HG02763 (cell line): ENCODE measurements around the gene ASB2.
A peak's percentile ranks its signal among the peaks of the same experiment; 100 is the strongest.

Experiments used
- ATAC-seq: cut with Tn5 transposase; IDR thresholded peaks from one replicate; pipeline ENCODE4 v1.9.1; 2021; ENCODE audit warnings: mild to moderate bottlenecking, moderate library complexity; ENCODE audit not compliant: unreplicated experiment

ASB2 gene

GRCh38 chr14:93981316-93982229, 5.2 kb upstream of the ASB2 start:
- ATAC-seq = no peak

DNA sequence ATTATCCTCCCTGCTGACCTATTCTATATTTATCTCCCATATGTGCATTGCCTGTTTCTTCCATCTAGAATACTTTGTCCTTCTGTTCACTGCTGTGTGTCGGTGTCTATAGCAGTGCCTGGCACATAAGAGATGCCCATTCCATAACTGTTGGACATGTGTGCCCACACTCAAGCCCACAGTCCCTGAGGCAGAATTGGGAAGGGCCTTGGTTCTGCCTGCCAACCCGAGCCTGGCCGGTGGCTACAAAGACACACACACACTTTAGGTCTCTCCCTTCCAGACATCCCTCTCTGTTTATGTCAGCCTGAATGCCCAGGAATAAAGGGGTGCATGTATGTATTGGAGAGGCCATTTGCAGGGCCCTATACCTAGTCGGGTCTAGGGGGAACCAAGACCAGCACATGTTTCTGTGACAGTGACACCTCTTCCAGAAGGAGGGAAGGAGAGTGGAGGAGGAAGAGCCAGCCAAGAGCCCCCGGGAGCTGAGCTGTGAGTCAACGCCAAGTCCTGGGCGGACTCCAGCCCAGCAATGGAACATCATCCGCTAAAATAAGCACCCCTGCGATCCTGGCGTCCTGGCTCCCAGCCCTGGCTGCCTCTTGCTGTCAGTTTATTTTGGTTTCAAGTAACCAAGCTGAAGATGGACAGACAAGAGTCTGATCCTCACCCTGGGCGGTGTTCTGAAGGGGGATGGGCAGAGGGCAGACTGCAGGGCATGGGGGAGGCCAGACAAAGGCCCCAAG, 4.3 kb upstream of the ASB2 start:
- no peak for ATAC-seq

- no peak for ATAC-seq
These were observed 2.4 kb upstream of the ASB2 start for GRCh38 chr14:93978735-93979134.

DNA sequence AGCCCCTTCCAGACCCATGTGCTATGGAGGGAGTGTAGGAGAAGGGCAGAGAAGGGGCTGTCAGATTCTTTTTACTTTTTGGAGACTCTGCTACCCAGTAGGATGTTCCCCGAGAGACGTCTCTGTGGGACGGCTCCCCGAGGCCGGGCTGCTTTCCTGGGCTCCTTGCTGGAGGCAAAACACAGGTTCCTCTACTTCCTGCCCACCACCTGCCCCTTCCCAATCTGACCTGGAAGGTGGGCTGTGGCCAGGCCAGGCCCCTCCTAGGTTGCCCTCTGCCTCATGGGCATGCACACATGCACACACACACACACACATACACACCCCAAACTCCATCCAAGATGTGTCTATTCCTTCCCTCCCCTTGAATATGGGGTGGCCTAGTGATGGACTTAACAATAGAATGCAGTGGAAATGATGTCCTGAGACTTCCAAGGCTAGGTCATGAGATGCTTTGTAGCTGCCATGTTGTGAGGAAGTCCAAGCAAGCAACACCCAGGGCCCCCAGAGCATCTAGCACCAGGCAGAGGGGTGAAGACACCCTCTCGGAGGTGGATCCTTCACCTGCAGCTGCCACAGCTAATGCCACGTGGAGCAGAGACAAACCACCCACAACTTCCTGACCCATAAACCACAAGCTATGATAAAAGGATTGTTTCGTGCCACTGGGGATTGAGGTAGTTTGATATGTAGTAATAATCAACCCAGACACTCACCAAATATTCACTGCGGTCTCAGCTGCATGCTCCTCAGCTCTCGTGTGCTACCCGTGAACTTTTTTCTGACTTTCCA, 1.6 kb upstream of the ASB2 start:
- ATAC-seq = peak; percentile 48

GRCh38 chr14:93977171-93977570, 801 bp upstream of the ASB2 start:
- ATAC-seq = no peak

DNA sequence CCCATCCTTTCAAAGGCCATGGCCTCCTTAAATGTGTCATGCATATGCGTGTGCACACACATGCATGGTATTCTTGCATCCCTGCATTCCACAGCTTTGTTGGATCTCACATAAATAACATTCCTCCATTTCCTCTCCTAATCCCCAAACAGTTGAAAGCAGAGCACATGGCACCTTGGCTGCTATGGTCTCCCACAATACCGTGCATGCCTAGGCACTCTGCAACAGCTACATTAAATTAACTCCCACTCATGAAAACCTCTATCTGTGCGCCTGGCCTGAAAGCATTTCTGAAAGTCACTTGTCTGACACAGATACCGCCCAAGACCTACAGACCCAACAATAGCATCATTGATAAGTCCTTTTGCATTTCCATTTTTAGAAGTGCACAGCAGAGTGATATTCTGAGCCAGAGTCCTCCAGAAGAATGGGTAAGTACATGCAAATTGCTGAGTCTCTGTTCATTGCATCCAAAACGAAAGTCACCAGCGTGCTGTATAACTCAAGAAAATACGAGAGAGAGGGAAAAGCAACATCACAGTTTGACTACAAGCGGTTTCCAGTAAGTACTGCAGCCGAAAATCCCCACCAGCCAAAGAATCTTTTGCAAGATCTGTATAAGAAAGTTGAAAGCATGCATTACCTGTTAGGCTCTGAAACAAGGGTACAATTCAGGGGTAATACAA, 436 bp downstream of the ASB2 start:
- ATAC-seq = peak; percentile 63

GRCh38 chr14:93974833-93975232, 1.5 kb downstream of the ASB2 start:
- ATAC-seq = no peak

- no peak for ATAC-seq
These were observed 2.1 kb downstream of the ASB2 start for GRCh38 chr14:93974299-93974698.

DNA sequence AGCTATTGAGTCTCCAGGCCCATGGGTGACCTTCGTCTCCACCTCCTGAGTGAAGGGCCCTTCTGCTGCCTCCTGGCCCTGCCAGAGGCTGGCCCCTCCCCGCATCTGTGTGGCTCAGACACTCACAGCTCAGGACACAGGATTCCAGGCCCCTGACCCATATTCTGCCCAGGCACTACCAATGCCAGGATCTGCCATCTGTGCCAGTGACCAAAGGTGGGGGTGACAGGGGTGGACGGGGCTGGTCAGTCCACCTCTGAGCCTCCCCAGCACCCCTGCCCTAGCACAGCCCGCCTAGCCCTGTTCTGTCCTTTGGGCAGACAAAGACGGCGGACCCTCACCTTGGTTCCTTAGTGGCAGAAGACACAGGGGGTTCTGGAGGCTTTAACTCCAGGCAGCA, 2.8 kb downstream of the ASB2 start:
- no peak for ATAC-seq

- ATAC-seq = no peak
These were observed 3.7 kb downstream of the ASB2 start for GRCh38 chr14:93972618-93973205.

- no peak for ATAC-seq
These were observed 4.7 kb downstream of the ASB2 start for GRCh38 chr14:93971635-93972027.

DNA sequence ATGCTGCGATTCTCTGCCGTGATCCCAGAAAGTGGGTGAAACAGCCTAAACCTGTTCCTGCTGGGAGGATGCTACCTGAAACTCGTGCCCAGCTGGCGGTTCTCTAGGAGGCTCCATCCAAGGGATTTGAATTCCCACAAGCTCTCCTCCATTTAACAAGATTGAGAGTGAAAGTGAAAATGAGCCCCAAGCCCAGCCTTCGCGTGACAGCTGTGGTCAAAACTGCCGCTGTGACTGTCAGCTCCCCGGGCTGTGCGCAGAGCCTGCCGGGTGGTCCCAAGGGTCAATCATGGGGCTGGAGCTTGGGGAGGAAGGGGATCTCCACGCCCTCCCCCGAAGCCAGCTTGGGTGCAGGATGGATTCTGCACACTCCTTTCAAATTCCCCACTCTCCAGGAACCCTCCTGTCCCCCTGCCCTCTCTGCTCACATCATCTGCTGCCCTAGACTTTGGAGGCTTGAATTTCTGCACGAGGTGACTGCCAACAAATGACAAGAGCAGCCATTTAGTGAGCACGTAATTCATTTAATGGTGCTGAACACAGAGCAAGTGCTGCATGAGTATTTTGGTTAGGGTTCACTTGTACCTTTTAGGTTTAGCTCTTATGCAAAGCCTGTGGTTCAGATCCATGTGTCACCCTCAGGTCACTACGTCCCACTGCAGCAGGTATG, 5.3 kb downstream of the ASB2 start:
- ATAC-seq = peak; percentile 39

- no peak for ATAC-seq
These were observed 5.8 kb downstream of the ASB2 start for GRCh38 chr14:93970585-93970964.

DNA sequence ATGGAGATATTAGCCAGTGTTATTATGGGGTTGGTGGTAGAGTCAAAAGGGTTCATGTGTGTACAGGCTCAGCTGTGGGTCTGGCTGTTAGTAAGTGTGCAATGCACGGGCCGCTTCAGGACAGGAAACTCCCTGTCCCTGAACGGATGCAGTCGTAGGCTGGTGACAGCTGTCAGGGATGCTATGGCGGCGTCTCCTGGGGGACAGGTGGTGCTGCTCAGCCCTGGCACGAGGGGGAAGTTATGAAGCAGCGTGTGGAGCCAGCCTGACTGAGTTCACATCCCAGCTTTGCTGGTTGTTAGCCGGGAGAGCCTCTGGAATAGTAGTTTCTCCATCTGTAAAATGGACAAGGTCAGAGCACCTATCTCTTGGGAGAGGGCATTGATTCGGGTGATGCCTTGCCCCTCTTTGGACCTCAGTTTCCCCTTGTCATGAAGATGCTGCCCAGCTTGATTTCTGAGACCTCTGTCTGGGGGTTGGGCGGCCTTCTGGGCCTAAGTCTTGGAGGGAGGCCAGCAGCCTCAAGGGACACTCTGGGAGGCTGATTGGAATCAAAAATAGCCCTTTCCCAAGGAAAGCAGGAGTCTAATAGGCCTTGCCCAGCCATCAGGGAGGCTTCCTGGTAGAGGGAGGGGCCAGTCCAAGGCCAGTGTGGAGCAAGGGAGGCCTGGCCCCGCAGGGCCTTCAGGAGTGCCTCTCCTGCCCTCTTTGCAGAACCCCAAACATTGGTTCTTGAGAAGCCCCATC, 7.1 kb downstream of the ASB2 start:
- ATAC-seq = no peak

- peak; percentile 34 for ATAC-seq
These were observed 8.6 kb downstream of the ASB2 start for GRCh38 chr14:93967637-93968250.

GRCh38 chr14:93965946-93966474, 10.4 kb downstream of the ASB2 start:
- no peak for ATAC-seq

DNA sequence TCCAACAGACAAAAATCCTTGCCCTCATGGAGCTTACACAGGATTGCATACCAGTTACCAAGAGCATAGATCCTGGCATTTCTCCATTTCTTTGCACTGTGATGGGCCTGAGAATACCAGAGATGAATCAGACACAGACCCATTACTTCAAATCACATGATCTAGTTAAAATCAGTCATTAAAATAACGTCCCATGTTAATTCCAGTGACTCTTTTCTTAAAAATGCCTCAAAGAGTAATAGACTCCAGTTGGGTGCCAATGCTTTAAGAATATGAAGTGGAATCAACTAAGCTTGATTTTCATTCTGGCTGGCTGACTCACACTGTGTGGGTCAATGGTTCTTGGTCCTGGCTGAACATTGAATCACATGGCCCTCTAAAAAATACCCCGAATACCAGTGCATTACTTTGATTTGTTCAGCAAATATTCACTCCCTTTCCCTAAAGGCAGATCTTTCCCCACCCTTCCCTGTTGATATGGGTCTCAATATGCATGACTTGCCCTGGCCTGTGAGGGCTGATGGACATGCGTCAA, 11.0 kb downstream of the ASB2 start:
- no peak for ATAC-seq

DNA sequence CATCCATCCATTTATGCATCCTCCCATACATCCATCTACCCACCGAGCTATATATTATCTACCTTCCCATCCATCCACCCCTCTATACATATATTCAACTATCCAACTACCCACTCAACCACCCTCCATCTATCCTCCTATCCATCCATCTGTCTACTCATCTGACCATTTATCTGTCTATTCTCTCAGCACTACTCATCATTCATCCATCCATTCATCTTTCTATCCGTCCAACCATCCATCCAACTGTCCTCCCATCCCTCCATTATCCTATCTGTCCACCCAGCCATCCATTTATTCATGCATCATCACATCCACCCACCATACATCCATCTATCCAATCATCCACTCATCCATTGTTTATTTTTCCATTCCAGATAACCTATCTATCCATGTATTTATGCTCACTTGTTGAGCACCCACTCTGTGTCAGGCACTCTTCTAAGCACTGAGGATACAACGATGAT, 11.5 kb downstream of the ASB2 start:
- ATAC-seq = no peak
